AG08395 (cell line): ENCODE results near the gene ZNF629.
"Not testable (repeated sequence)": the region's sequence is repeated elsewhere in the genome, so short reads cannot be mapped to it uniquely, and the experiment has no call there.

Experiments
- DNase-seq: peaks from one replicate; pipeline ENCODE4 v3.0.0; 2012; ENCODE audit warnings: mixed read lengths, low spot score

The ZNF629 gene

GRCh38 chr16:30786936-30787612, at the start of gene ZNF629:
TSS of gene ZNF629 (minus strand) at chr16:30787205. CDS start at chr16:30784482, 2,723 bp downstream.
- DNase-seq = peak; percentile 91

GRCh38 chr16:30834130-30834740, 47.2 kb upstream of the ZNF629 start:
- no peak for DNase-seq

GRCh38 chr16:30830072-30830417, 43.0 kb upstream of the ZNF629 start:
- DNase-seq = no peak

GRCh38 chr16:30829130-30830071, 42.4 kb upstream of the ZNF629 start:
- DNase-seq = peak; percentile 31

GRCh38 chr16:30821891-30822290, 34.9 kb upstream of the ZNF629 start:
- DNase-seq = no peak

- DNase-seq = not testable (repeated sequence)
Observed at GRCh38 chr16:30821441-30821840, 34.4 kb upstream of the ZNF629 start.

- DNase-seq = no peak
Observed at GRCh38 chr16:30820952-30821421, 34.0 kb upstream of the ZNF629 start.

GRCh38 chr16:30816769-30817168, 29.8 kb upstream of the ZNF629 start:
- no peak for DNase-seq

GRCh38 chr16:30813821-30814189, 26.8 kb upstream of the ZNF629 start:
- no peak for DNase-seq

- DNase-seq = not testable (repeated sequence)
Observed at GRCh38 chr16:30809675-30810074, 22.7 kb upstream of the ZNF629 start.

GRCh38 chr16:30808890-30809426, 22.0 kb upstream of the ZNF629 start:
- not testable (repeated sequence) for DNase-seq

- no peak for DNase-seq
Observed at GRCh38 chr16:30808146-30808545, 21.1 kb upstream of the ZNF629 start.

- DNase-seq = peak; percentile 94
Observed at GRCh38 chr16:30805370-30806169, 18.6 kb upstream of the ZNF629 start.

- DNase-seq = no peak
Observed at GRCh38 chr16:30805056-30805369, 18.0 kb upstream of the ZNF629 start.

GRCh38 chr16:30802936-30803335, 15.9 kb upstream of the ZNF629 start:
- DNase-seq = no peak

- DNase-seq = no peak
Observed at GRCh38 chr16:30797670-30798309, 10.8 kb upstream of the ZNF629 start.

GRCh38 chr16:30794634-30795033, 7.6 kb upstream of the ZNF629 start:
- DNase-seq = no peak

GRCh38 chr16:30793508-30794069, 6.6 kb upstream of the ZNF629 start:
- no peak for DNase-seq

- DNase-seq = no peak
Observed at GRCh38 chr16:30787613-30788378, 791 bp upstream of the ZNF629 start.
